ENCODE measurements around the gene TMPRSS3. TPM values are rescaled to one million over a fixed set of nuclear protein-coding genes. Genes with fewer than 3 reads are reported as not detected.
A peak's percentile ranks its signal among the peaks of the same experiment; 100 is the strongest.

The TMPRSS3 gene
- total RNA-seq, 6 experiments from 2014 or later = 0.22 to 0.97 (median 0.71) TPM

DNA sequence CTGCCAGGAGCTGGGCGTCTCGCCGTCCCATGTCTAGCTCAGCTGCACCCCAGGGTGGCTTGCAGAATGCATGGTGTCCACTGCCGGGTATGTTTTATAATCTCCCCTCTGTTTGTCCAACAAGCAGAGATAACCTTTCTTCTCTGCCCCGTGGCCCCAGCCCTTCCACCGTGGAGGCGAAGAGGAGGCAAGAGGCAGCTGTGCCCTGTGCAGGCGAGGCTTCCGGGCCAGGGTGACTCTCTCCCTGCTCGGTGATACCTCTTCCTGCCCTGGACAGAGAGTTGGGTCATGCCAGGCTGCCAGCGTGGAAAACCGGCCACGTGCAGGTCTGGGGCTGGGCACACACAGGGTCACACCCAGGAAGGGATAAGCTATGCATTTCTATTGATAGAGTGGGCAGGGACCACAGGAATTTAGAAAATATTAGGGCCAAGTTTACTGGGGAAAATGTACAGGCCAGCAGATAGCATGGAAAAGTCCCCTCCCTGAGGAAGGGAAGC is 44.9 kb downstream of the TMPRSS3 start, which contains the start of gene TFF2:
Gene TFF2 (minus strand): TSS at position 68 of the 500 bp plus-strand sequence. CDS start 37 bp downstream, at position 31.
- ATAC-seq = peak in 1 of 4 donors; percentile 34
- TF ChIP-seq, protein P1, sequence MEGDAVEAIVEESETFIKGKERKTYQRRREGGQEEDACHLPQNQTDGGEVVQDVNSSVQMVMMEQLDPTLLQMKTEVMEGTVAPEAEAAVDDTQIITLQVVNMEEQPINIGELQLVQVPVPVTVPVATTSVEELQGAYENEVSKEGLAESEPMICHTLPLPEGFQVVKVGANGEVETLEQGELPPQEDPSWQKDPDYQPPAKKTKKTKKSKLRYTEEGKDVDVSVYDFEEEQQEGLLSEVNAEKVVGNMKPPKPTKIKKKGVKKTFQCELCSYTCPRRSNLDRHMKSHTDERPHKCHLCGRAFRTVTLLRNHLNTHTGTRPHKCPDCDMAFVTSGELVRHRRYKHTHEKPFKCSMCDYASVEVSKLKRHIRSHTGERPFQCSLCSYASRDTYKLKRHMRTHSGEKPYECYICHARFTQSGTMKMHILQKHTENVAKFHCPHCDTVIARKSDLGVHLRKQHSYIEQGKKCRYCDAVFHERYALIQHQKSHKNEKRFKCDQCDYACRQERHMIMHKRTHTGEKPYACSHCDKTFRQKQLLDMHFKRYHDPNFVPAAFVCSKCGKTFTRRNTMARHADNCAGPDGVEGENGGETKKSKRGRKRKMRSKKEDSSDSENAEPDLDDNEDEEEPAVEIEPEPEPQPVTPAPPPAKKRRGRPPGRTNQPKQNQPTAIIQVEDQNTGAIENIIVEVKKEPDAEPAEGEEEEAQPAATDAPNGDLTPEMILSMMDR (IDR thresholded peaks at IDR 0.05) = no peak
- no peak for TF ChIP-seq POLR2A (IDR thresholded peaks at IDR 0.05)
- H3K9me3 ChIP-seq = no peaks in the 10 kb centered on the region
- 54% methylated on average over 6 of the region's 13 CpGs for WGBS (ENCODE audit: insufficient coverage, low coverage, low lambda C conversion rate, missing lambda C conversion rate)
- H3K36me3 ChIP-seq = no peaks in the 10 kb centered on the region
- H3K4me1 ChIP-seq = no peaks in the 10 kb centered on the region
- H3K27ac ChIP-seq = no peak within 1 kb of the TSS
- H3K4me3 ChIP-seq = no peak within 1 kb of the TSS
- DNase-seq = peak in 1 of 3 donors; percentile 36
- no peaks in the 10 kb centered on the region for H3K27me3 ChIP-seq
- intact Hi-C loops (cut with DNase I) = no loop called here

DNA sequence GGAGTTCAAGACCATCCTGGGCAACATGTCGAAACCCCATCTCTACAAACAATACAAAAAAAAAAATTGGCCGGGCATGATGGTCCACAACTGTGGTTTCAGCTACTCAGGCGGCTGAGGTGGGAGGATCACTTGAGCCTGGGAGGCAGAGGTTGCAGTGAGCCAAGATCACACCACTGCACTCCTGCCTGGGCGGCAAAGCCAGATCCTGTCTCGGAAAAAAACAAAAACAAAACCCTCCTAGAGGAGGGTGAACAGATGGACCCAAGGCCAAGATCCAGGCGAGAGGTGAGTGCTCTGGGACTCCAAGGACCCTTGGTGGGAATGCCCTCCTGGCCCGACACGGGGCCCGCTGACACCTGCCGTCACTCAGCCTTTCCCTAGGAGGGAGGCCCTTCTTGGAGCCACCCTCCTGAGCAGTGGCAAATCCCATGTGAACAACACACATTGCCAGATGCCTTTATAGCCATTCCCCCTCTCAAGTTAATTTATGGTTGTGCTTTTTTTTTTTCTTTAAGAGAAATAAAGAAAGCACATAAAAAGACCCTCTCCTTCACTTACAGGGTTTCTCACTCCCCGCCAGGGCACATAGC is 45.4 kb downstream of the TMPRSS3 start:
- no peak overlapping the region for H3K27ac ChIP-seq
- no peak overlapping the region for H3K4me3 ChIP-seq
- H3K27me3 ChIP-seq = no peaks in the 10 kb centered on the region
- 84% methylated on average over 6 of the region's 11 CpGs for WGBS (ENCODE audit: insufficient coverage, low coverage, low lambda C conversion rate, missing lambda C conversion rate)
- no peaks in the 10 kb centered on the region for H3K4me1 ChIP-seq
- H3K36me3 ChIP-seq = no peaks in the 10 kb centered on the region
- H3K9me3 ChIP-seq = no peaks in the 10 kb centered on the region
- intact Hi-C loops (cut with DNase I) = no loop called here
- no peak for ATAC-seq
- TF ChIP-seq POLR2A (IDR thresholded peaks at IDR 0.05) = no peak
- TF ChIP-seq, protein P1 (IDR thresholded peaks at IDR 0.05) = no peak
- peak in 1 of 3 donors; percentile 10 for DNase-seq

DNA sequence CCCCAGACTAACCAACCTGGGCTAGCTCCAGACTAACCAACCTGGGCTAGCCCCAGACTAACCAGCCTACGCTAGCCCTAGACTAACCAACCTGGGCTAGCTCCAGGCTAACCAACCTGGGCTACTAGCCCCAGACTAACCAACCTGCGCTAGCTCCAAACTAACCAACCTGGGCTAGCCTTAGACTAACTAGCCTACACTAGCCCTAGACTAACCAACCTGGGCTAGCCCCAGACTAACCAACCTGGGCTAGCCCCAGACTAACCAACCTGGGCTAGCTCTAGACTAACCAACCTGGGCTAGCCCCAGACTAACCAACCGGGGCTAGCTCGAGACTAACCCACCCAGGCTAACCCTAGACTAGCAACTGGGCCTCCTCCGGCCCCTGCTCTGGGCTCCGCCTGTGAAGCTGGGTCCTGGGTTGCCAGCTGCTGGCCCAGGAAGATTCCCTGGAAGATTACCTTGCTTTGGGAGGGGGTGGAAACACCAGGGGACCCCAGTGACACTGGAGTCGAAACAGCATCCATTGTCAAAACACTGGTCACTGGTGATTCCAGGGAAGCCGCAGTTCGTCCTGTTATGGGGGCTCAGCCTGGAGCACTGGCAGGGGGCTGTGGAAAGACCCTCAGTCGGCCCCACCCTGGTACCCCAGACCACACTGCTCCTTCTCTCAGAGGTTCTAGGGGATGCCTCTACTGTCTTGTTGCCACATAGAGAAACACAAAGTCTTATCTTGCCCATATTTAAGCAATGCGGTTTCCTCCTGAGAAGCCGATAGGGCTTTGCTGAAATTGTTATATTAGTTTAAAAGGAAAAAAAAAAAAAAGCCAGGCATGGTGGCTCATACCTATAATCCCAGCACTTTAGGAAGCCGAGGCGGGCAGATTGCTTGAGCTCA is 46.2 kb downstream of the TMPRSS3 start:
- H3K4me3 ChIP-seq = no peak overlapping the region
- H3K27ac ChIP-seq = no peak overlapping the region
- DNase-seq (peak in 1 of 3 donors; percentile 22), ATAC-seq (no peak)
- no peaks in the 10 kb centered on the region for H3K9me3 ChIP-seq
- 35% methylated on average over 5 of the region's 14 CpGs for WGBS (ENCODE audit: insufficient coverage, low coverage, low lambda C conversion rate, missing lambda C conversion rate)
- H3K27me3 ChIP-seq = no peaks in the 10 kb centered on the region
- TF ChIP-seq, protein P1 (IDR thresholded peaks at IDR 0.05) = no peak
- TF ChIP-seq POLR2A (IDR thresholded peaks at IDR 0.05) = no peak
- H3K4me1 ChIP-seq = no peaks in the 10 kb centered on the region
- H3K36me3 ChIP-seq = no peaks in the 10 kb centered on the region
- intact Hi-C loops (cut with DNase I) = no loop called here

DNA sequence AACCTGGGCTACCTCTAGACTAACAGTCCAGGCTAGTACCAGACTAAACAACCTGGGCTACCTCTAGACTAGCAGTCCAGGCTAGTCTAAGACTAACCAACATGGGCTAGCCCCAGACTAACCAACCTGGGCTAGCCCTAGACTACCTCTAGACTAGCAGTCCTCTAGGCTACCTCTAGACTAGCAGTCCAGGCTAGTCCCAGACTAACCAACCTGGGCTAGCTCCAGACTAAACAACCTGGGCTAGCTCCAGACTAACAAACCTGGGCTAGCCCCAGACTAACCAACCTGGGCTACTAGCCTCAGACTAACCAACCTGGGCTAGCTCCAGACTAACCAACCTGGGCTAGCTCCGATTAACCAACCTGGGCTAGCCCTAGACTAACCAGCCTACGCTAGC is 47.1 kb downstream of the TMPRSS3 start:
- no CpG with 5 or more reads among the region's 2 CpGs for WGBS (ENCODE audit: insufficient coverage, low coverage, low lambda C conversion rate, missing lambda C conversion rate)
- H3K27ac ChIP-seq = no peak overlapping the region
- no peaks in the 10 kb centered on the region for H3K4me1 ChIP-seq
- H3K9me3 ChIP-seq = no peaks in the 10 kb centered on the region
- H3K27me3 ChIP-seq = no peaks in the 10 kb centered on the region
- H3K4me3 ChIP-seq = no peak overlapping the region
- peak in 1 of 3 donors; percentile 5 for DNase-seq
- no peaks in the 10 kb centered on the region for H3K36me3 ChIP-seq
- no peak for ATAC-seq
- intact Hi-C loops (cut with DNase I) = no loop called here
- TF ChIP-seq POLR2A (IDR thresholded peaks at IDR 0.05) = no peak
- TF ChIP-seq, protein P1 (IDR thresholded peaks at IDR 0.05) = no peak
